Osteoblast (primary cell): Measurements from ENCODE around the gene PCDHGA12. TPM values are rescaled to one million over a fixed set of nuclear protein-coding genes. Genes with fewer than 3 reads are reported as not detected.
A peak's percentile ranks its signal among the peaks of the same experiment; 100 is the strongest.
"Not testable (repeated sequence)": the region's sequence is repeated elsewhere in the genome, so short reads cannot be mapped to it uniquely, and the experiment has no call there.

Source experiments
- DNase-seq: peaks from one replicate; pipeline ENCODE4 v3.0.0; 2011; ENCODE audit warnings: low spot score, mixed read lengths; ENCODE audit not compliant: insufficient read length; ENCODE audit errors: missing footprints
- H2AFZ ChIP-seq: 2 replicates; pipeline ENCODE4 v1.6.0; 2011; ENCODE audit warnings: mild to moderate bottlenecking, low read length
- H3K27ac ChIP-seq: 2 replicates; pipeline ENCODE4 v1.5.1; 2011; ENCODE audit warnings: mild to moderate bottlenecking, low read depth, low read length, moderate library complexity
- H3K27me3 ChIP-seq: 2 replicates; pipeline ENCODE4 v1.6.0; 2012; ENCODE audit warnings: mild to moderate bottlenecking, control low read depth, inconsistent platforms, low read length, moderate library complexity; ENCODE audit not compliant: insufficient read depth
- H3K36me3 ChIP-seq: 2 replicates; pipeline ENCODE4 v1.5.1; 2011; ENCODE audit warnings: mild to moderate bottlenecking, low read length, control low read depth, moderate library complexity; ENCODE audit not compliant: insufficient read depth
- H3K4me1 ChIP-seq: 2 replicates; pipeline ENCODE4 v1.5.1; 2011; ENCODE audit warnings: mild to moderate bottlenecking, low read length, control low read depth, moderate library complexity; ENCODE audit not compliant: insufficient read depth
- H3K4me2 ChIP-seq: 2 replicates; pipeline ENCODE4 v1.6.0; 2011; ENCODE audit warnings: mild to moderate bottlenecking, low read length; ENCODE audit not compliant: insufficient read depth
- H3K4me3 ChIP-seq: fragments of 200-600 bp; sonication (generic); 3 replicates; pipeline ENCODE4 v1.5.1; 2012; ENCODE audit warnings: mild to moderate bottlenecking, low read length, inconsistent platforms; ENCODE audit not compliant: insufficient read depth
- H3K79me2 ChIP-seq: 2 replicates; pipeline ENCODE4 v1.6.0; 2012; ENCODE audit warnings: mild to moderate bottlenecking, low read length, control low read depth, inconsistent platforms; ENCODE audit not compliant: insufficient read depth
- H3K9me3 ChIP-seq: 2 replicates; pipeline ENCODE4 v1.5.1; 2011; ENCODE audit warnings: low read depth, low read length, control low read depth
- H4K20me1 ChIP-seq: 2 replicates; pipeline ENCODE4 v1.6.0; 2012; ENCODE audit warnings: mild to moderate bottlenecking, low read length, control low read depth; ENCODE audit not compliant: insufficient read depth
- total RNA-seq: library from RNA; depleted of rRNA; stranded (reverse); fragments of >200 nt; gene quantifications from 2 replicates; pipeline ENCODE4 v1.2.3, GENCODE V29; 2012
- TF ChIP-seq, protein P1 (sequence below): IDR thresholded peaks from 2 replicates; pipeline ENCODE4 v1.5.1; 2011; ENCODE audit warnings: mild to moderate bottlenecking, low read depth, low read length, moderate library complexity; ENCODE audit errors: extremely low read depth

PCDHGA12 gene
- total RNA-seq, 1 donor: 20.6 TPM

DNA sequence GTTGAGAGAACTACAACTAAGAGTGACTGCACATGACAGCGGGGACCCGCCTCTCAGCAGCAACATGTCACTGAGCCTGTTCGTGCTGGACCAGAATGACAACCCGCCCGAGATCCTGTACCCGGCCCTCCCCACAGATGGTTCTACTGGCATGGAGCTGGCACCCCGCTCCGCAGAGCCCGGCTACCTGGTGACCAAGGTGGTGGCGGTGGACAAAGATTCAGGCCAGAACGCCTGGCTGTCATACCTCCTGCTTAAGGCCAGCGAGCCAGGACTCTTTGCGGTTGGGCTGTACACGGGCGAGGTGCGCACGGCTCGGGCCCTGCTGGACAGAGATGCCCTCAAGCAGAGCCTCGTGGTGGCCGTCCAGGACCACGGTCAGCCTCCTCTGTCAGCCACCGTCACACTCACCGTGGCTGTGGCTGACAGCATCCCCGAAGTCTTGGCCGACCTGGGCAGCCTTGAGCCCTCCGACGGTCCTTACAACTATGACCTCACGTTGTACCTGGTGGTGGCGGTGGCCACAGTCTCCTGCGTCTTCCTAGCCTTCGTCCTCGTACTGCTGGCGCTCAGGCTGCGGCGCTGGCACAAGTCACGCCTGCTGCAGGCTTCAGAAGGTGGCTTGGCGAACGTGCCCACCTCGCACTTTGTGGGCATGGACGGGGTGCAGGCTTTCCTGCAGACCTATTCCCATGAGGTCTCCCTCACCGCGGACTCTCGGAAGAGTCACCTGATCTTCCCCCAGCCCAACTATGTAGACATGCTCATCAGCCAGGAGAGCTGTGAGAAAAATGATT lies 45.6 kb upstream of the PCDHGA12 start:
- Histone ChIP-seq H3K27ac (no peak overlapping the region), H3K79me2 (no peaks in the 10 kb centered on the region), H3K4me2 (no peak overlapping the region), H2AFZ (no peak overlapping the region), H3K9me3 (peaks cover 10% of the 10 kb centered on the region), H3K4me1 (no peaks in the 10 kb centered on the region), H3K4me3 (no peak overlapping the region), H3K36me3 (no peaks in the 10 kb centered on the region), H3K27me3 (no peaks in the 10 kb centered on the region), H4K20me1 (no peaks in the 10 kb centered on the region)
- TF ChIP-seq, protein P1, sequence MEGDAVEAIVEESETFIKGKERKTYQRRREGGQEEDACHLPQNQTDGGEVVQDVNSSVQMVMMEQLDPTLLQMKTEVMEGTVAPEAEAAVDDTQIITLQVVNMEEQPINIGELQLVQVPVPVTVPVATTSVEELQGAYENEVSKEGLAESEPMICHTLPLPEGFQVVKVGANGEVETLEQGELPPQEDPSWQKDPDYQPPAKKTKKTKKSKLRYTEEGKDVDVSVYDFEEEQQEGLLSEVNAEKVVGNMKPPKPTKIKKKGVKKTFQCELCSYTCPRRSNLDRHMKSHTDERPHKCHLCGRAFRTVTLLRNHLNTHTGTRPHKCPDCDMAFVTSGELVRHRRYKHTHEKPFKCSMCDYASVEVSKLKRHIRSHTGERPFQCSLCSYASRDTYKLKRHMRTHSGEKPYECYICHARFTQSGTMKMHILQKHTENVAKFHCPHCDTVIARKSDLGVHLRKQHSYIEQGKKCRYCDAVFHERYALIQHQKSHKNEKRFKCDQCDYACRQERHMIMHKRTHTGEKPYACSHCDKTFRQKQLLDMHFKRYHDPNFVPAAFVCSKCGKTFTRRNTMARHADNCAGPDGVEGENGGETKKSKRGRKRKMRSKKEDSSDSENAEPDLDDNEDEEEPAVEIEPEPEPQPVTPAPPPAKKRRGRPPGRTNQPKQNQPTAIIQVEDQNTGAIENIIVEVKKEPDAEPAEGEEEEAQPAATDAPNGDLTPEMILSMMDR: no peak
- DNase-seq: no peak

GRCh38 chr5:141387557-141388311 lies 42.6 kb upstream of the PCDHGA12 start, which contains the start of gene PCDHGB4:
PCDHGB4 (plus strand) TSS chr5:141387698; CDS start chr5:141387885, 187 bp downstream.
- not testable (repeated sequence) for H3K79me2 ChIP-seq, H3K27ac ChIP-seq, DNase-seq, H3K4me1 ChIP-seq, H4K20me1 ChIP-seq, H3K36me3 ChIP-seq, H3K27me3 ChIP-seq
- TF ChIP-seq, protein P1: peak; percentile 57
- peaks cover 12% of the 10 kb centered on the region for H3K9me3 ChIP-seq
- H2AFZ ChIP-seq: peak within 1 kb of the TSS; percentile 25
- peak within 1 kb of the TSS; percentile 37 for H3K4me2 ChIP-seq
- peak within 1 kb of the TSS; percentile 69 for H3K4me3 ChIP-seq

GRCh38 chr5:141388661-141389060 lies 41.6 kb upstream of the PCDHGA12 start:
- H3K4me2 ChIP-seq: peak overlapping the region; percentile 20
- TF ChIP-seq, protein P1: no peak
- peaks cover 18% of the 10 kb centered on the region for H3K9me3 ChIP-seq

More at GRCh38 chr5:141388661-141389060, 41.6 kb upstream of the PCDHGA12 start:
- H2AFZ ChIP-seq: no peak overlapping the region
- H3K79me2 ChIP-seq: no peaks in the 10 kb centered on the region
- H3K27ac ChIP-seq: no peak overlapping the region
- H4K20me1 ChIP-seq: no peaks in the 10 kb centered on the region
- peak overlapping the region; percentile 47 for H3K4me3 ChIP-seq
- peaks cover 4% of the 10 kb centered on the region for H3K36me3 ChIP-seq
- H3K4me1 ChIP-seq: no peaks in the 10 kb centered on the region
- no peak for DNase-seq
- no peaks in the 10 kb centered on the region for H3K27me3 ChIP-seq
